IPS-NIHi7 (cell line): ENCODE data around the gene FAF1.
A peak's percentile ranks its signal among the peaks of the same experiment; 100 is the strongest.

Source experiments
- DNase-seq: peaks from one replicate; pipeline ENCODE4 v3.0.0; 2012; ENCODE audit warnings: mixed read lengths; ENCODE audit errors: extremely low spot score

FAF1 gene

GRCh38 chr1:50637460-50637859 is 322.6 kb downstream of the FAF1 start:
- DNase-seq, result no peak

- DNase-seq, result no peak
Measured at GRCh38 chr1:50634251-50634650, 325.8 kb downstream of the FAF1 start.

GRCh38 chr1:50633465-50633864 is 326.6 kb downstream of the FAF1 start:
- DNase-seq, result no peak

GRCh38 chr1:50631161-50631560 is 328.9 kb downstream of the FAF1 start:
- DNase-seq, result no peak

GRCh38 chr1:50622259-50622658 is 337.8 kb downstream of the FAF1 start:
- no peak for DNase-seq

GRCh38 chr1:50620680-50621329 is 339.3 kb downstream of the FAF1 start:
- peak; percentile 51 for DNase-seq

- no peak for DNase-seq
Measured at GRCh38 chr1:50615036-50615750, 344.9 kb downstream of the FAF1 start.

- no peak for DNase-seq
Measured at GRCh38 chr1:50611675-50612074, 348.4 kb downstream of the FAF1 start.

GRCh38 chr1:50610563-50610962 is 349.5 kb downstream of the FAF1 start:
- no peak for DNase-seq

GRCh38 chr1:50609508-50609907 is 350.6 kb downstream of the FAF1 start:
- no peak for DNase-seq

GRCh38 chr1:50605186-50605875 is 354.7 kb downstream of the FAF1 start:
- DNase-seq, result peak; percentile 38

GRCh38 chr1:50604580-50604979 is 355.5 kb downstream of the FAF1 start:
- no peak for DNase-seq

- no peak for DNase-seq
Measured at GRCh38 chr1:50603274-50604271, 356.5 kb downstream of the FAF1 start.

GRCh38 chr1:50599546-50599945 is 360.5 kb downstream of the FAF1 start:
- no peak for DNase-seq

- DNase-seq, result no peak
Measured at GRCh38 chr1:50595874-50596273, 364.2 kb downstream of the FAF1 start.

- no peak for DNase-seq
Measured at GRCh38 chr1:50593515-50593914, 366.6 kb downstream of the FAF1 start.

GRCh38 chr1:50591598-50591997 is 368.5 kb downstream of the FAF1 start:
- no peak for DNase-seq

GRCh38 chr1:50582346-50582745 is 377.7 kb downstream of the FAF1 start:
- no peak for DNase-seq

- DNase-seq, result no peak
Measured at GRCh38 chr1:50570066-50570468, 390.0 kb downstream of the FAF1 start.

GRCh38 chr1:50568782-50569181 is 391.3 kb downstream of the FAF1 start:
- no peak for DNase-seq

- DNase-seq, result no peak
Measured at GRCh38 chr1:50566405-50566804, 393.7 kb downstream of the FAF1 start.

GRCh38 chr1:50564417-50564816 is 395.6 kb downstream of the FAF1 start:
- no peak for DNase-seq
